Chondrocyte (in vitro differentiated cells): ENCODE results near the gene ATF7IP. TPM values are rescaled to one million over a fixed set of nuclear protein-coding genes. Genes with fewer than 3 reads are reported as not detected.

Source experiments
- DNase-seq: peaks from one replicate; pipeline ENCODE4 v3.0.0; 2021; ENCODE audit warnings: mixed read lengths, low spot score
- H3K27ac Mint-ChIP-seq: one replicate; pipeline ENCODE4 v1.8.0; 2021; ENCODE audit warnings: mild to moderate bottlenecking, moderate library complexity, mixed read lengths; ENCODE audit not compliant: unreplicated experiment
- H3K27me3 Mint-ChIP-seq: 2 replicates; pipeline ENCODE4 v1.8.0; 2021; ENCODE audit warnings: low read depth, mixed read lengths
- H3K36me3 Mint-ChIP-seq: 2 replicates; pipeline ENCODE4 v1.8.0; 2021; ENCODE audit warnings: low read depth, mixed read lengths
- H3K4me1 Mint-ChIP-seq: 2 replicates; pipeline ENCODE4 v1.8.0; 2021; ENCODE audit warnings: low read depth, mild to moderate bottlenecking, mixed read lengths
- H3K4me3 Mint-ChIP-seq: one replicate; pipeline ENCODE4 v1.8.0; 2021; ENCODE audit warnings: mild to moderate bottlenecking, moderate library complexity, mixed read lengths; ENCODE audit not compliant: unreplicated experiment
- H3K9me3 Mint-ChIP-seq: 2 replicates; pipeline ENCODE4 v1.8.0; 2021; ENCODE audit warnings: low read depth, mixed read lengths
- CTCF ChIP-seq: fragments of 200-600 bp; sonication (generic); IDR thresholded peaks from 2 replicates; pipeline ENCODE4 v1.5.0; 2021; ENCODE audit warnings: antibody characterized with exemption, mild to moderate bottlenecking, moderate library complexity
- total RNA-seq: library from RNA; stranded (reverse); gene quantifications from 3 replicates; pipeline ENCODE4 v1.2.1, GENCODE V29; 2021

ATF7IP gene
- total RNA-seq, 1 donor from 2014 or later = 45.9 TPM

- TF ChIP-seq CTCF = no peak
- Mint-ChIP-seq H3K4me1 (peaks cover 9% of the 10 kb centered on the region), H3K27me3 (no peaks in the 10 kb centered on the region), H3K27ac (no peak overlapping the region), H3K4me3 (no peak overlapping the region), H3K36me3 (peaks cover 25% of the 10 kb centered on the region), H3K9me3 (no peaks in the 10 kb centered on the region)
- no peak for DNase-seq
Observed at GRCh38 chr12:14442221-14442881, 76.9 kb downstream of the ATF7IP start.

GRCh38 chr12:14443531-14443930 is 78.0 kb downstream of the ATF7IP start:
- peak overlapping the region; percentile 14 for H3K27ac Mint-ChIP-seq
- H3K4me1 Mint-ChIP-seq = peaks cover 9% of the 10 kb centered on the region
- H3K9me3 Mint-ChIP-seq = no peaks in the 10 kb centered on the region
- no peak overlapping the region for H3K4me3 Mint-ChIP-seq
- no peak for TF ChIP-seq CTCF
- DNase-seq = no peak
- peaks cover 30% of the 10 kb centered on the region for H3K36me3 Mint-ChIP-seq
- H3K27me3 Mint-ChIP-seq = no peaks in the 10 kb centered on the region

GRCh38 chr12:14450479-14450878 is 85.0 kb downstream of the ATF7IP start:
- H3K27me3 Mint-ChIP-seq = no peaks in the 10 kb centered on the region
- H3K4me1 Mint-ChIP-seq = peaks cover 10% of the 10 kb centered on the region
- TF ChIP-seq CTCF = no peak
- H3K4me3 Mint-ChIP-seq = no peak overlapping the region
- H3K27ac Mint-ChIP-seq = no peak overlapping the region
- H3K9me3 Mint-ChIP-seq = no peaks in the 10 kb centered on the region
- peaks cover 41% of the 10 kb centered on the region for H3K36me3 Mint-ChIP-seq
- DNase-seq = no peak

GRCh38 chr12:14452336-14452735 is 86.9 kb downstream of the ATF7IP start:
- H3K4me3 Mint-ChIP-seq = no peak overlapping the region
- H3K27me3 Mint-ChIP-seq = no peaks in the 10 kb centered on the region
- no peaks in the 10 kb centered on the region for H3K9me3 Mint-ChIP-seq
- DNase-seq = no peak
- H3K36me3 Mint-ChIP-seq = peaks cover 44% of the 10 kb centered on the region
- peak overlapping the region; percentile 37 for H3K27ac Mint-ChIP-seq
- no peak for TF ChIP-seq CTCF
- H3K4me1 Mint-ChIP-seq = peaks cover 9% of the 10 kb centered on the region

GRCh38 chr12:14452865-14453264 is 87.4 kb downstream of the ATF7IP start:
- Mint-ChIP-seq H3K9me3 (no peaks in the 10 kb centered on the region), H3K27ac (peak overlapping the region; percentile 6), H3K4me3 (no peak overlapping the region), H3K27me3 (no peaks in the 10 kb centered on the region), H3K36me3 (peaks cover 40% of the 10 kb centered on the region), H3K4me1 (peaks cover 9% of the 10 kb centered on the region)
- no peak for TF ChIP-seq CTCF
- DNase-seq = no peak
